ENCODE data around the gene SERPINC1.
"Not testable (repeated sequence)": the region's sequence is repeated elsewhere in the genome, so short reads cannot be mapped to it uniquely, and the experiment has no call there.

SERPINC1 gene

DNA sequence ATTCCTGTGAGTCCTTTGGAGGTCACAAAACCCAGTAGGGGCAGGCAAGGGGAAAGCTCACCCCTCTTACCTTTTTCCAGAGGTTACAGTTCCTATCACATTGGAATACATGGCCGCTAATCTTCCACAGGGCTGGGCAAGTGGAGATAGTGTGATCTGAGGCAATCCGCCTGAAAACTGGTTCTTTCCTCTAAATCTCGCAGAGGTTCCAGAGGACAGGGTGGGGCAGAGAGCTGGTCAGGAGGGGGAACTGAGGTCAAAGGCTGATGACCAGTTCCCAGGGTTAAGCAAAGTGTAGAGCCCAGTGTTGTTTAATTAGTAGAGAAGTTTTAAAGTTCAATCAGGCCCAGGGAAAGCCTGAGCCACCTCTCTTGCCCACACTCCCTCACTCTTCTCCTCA is at the start of gene SERPINC1:
Gene SERPINC1, minus strand, starts transcription at position 179 of the 400 bp plus-strand sequence. Its CDS starts 68 bp downstream, at position 111.
- no peak for DNase-seq (ENCODE audit: low spot score)

DNA sequence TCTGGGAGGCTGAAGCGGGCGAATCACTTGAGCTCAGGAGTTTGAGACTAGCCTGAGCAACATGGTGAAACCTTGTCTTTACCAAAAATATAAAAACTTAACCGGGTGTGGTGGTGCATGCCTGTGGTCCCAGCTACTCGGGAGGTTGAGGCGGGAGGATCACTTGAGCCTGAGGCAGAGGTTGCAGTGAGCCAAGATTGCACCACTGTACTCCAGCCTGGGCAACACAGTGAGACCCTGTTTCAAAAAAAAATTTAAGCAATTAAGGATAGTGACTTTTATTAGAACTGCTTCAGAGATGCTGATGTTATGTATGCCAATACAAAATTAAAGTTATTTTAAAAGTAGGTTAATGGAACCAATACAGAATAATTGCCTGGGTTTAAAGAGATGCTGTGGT is 48.8 kb upstream of the SERPINC1 start:
- DNase-seq (ENCODE audit: low spot score) = not testable (repeated sequence)

DNA sequence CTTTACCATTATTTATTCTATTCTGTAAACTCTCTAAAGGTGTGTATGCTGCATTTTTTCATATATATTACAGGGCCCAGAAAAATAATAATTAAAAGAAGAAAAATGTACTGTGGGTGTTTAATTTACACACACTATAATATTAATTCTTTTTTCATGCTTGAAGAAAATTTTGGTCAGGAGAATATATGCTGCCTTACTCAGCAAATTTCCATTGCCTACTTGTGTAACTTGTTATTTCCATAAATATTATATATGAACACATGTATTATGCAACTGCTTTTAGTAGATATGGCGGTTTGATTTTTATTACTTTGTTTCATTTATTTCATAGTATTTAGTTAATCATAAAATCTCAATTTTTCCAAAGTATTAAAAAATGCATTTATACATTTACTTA is 46.4 kb upstream of the SERPINC1 start:
- DNase-seq (ENCODE audit: low spot score) = no peak

GRCh38 chr1:173960625-173961024 is 43.5 kb upstream of the SERPINC1 start:
- no peak for DNase-seq (ENCODE audit: low spot score)

DNA sequence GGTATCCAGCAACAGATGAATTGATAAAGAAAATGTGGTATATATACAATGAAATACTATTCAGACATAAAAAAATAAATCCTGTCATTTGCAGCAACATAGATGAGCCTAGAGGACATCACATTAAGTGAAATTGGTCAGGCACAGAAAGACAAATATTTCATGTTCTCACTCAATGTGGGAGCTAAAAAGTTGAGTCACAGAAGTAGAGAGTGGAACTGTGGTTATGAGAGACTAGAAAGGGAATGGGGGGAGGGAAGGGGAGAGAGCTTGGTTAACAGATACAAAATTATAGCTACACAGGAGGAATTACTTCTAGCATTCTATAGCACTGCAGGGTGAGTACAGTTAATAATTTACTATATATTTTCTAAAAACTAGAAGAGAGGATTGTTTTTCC is 37.1 kb upstream of the SERPINC1 start:
- DNase-seq (ENCODE audit: low spot score) = no peak

DNA sequence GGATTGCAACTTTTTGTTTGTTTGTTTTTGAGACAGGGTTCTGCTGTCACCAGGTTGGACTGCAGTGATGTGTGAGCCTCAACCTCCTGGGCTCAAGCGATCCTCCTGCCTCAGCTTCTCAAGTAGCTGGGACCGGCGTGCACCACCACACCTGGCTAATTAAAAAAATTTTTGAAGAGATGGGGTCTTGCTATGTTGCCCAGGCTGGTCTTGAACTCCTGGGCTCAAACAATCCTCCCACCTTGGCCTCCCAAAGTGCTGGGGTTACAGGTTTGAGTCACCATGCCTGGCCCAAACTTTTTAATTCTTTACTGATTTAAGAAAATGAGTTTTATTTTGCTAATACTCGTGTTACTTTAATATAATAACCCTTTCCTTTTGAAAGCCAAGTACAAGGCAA is 31.5 kb upstream of the SERPINC1 start:
- DNase-seq (ENCODE audit: low spot score) = no peak

GRCh38 chr1:173946380-173946921 is 29.3 kb upstream of the SERPINC1 start:
- no peak for DNase-seq (ENCODE audit: low spot score)

GRCh38 chr1:173937062-173937461 is 19.9 kb upstream of the SERPINC1 start:
- DNase-seq (ENCODE audit: low spot score) = no peak

DNA sequence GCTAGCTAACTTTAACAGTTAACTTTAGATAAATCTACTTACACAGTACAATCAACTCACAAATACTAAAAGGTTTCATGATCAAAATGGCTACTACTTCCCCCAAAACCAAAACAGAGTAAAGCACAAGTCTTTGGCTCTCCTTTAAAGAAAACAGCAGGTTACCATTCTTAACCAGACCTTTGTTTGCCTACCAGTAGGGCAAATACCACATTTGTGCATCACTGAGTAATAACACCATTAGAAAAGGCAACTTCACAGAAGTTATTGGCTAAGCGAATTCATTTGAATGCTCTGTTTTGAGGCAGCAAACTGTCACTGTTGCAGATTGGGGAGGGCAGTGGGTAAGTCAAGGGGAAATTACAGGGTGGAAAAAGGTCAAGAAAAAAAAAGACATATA is 17.3 kb upstream of the SERPINC1 start:
- DNase-seq (ENCODE audit: low spot score) = no peak

DNA sequence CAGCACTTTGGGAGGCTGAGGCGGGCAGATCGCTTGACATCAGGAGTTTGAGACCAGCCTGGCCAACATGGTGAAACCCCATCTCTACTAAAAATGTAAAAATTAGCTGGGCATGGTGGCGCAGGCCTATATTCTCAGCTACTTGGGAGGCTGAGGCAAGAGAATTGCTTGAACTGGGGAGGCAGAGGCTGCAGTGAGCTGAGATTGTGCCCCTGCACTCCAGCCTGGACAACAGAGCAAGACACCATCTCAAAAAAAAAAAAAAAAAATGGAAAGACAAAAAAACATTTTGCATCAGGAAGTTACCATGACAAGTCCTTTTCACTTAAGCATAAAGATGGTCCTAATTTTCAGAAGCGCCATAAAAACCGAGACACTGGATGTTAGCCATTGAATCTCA is 13.4 kb upstream of the SERPINC1 start:
- DNase-seq (ENCODE audit: low spot score) = not testable (repeated sequence)

- DNase-seq (ENCODE audit: low spot score) = no peak
Observed at GRCh38 chr1:173925306-173926242, 8.4 kb upstream of the SERPINC1 start.

- no peak for DNase-seq (ENCODE audit: low spot score)
Observed at GRCh38 chr1:173920861-173921260, 3.7 kb upstream of the SERPINC1 start.

GRCh38 chr1:173917635-173918493 is 737 bp upstream of the SERPINC1 start:
- no peak for DNase-seq (ENCODE audit: low spot score)

DNA sequence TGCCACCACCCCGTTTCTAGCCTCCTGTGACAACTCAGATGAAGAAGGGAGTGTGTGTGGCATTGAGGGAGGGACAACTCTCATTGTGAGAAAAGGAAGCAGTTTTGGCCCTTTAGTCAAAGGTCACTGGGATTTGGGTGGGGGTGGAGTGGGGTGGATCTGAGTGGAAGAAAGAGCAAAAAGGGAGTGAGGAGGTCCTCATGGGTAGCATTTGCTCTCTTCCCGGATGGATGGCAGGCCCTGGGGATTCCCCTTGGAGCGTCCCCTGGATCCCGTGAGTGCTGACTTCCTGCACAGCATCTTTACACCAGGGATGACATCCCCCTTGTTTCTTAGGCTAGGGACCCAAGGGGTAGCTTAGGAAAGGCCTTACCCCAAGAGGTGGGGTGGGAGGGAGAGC is 460 bp downstream of the SERPINC1 start:
- DNase-seq (ENCODE audit: low spot score) = no peak

- no peak for DNase-seq (ENCODE audit: low spot score)
Observed at GRCh38 chr1:173915596-173915995, 1.5 kb downstream of the SERPINC1 start.

GRCh38 chr1:173914366-173914871 is 2.7 kb downstream of the SERPINC1 start:
- peak; percentile 47 for DNase-seq (ENCODE audit: low spot score)

DNA sequence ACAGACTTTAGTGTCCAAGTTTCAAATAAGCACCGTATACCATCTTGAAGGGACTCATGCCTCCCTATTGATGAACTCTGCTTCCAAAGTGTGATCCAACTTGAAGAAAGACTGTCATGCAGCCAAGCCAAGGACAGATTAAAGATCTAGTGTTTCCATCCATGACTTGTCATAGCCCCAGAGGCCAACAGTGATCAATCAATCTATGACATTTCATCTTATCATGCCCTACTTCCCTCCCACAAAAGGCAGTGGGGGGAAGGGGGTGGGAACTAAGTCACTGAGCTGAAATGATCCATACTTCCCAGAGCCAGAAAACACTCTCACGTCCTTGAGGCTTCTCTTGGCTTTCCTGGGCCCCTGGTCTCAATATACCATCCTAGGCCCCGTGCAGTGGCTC is 4.0 kb downstream of the SERPINC1 start:
- DNase-seq (ENCODE audit: low spot score) = no peak

DNA sequence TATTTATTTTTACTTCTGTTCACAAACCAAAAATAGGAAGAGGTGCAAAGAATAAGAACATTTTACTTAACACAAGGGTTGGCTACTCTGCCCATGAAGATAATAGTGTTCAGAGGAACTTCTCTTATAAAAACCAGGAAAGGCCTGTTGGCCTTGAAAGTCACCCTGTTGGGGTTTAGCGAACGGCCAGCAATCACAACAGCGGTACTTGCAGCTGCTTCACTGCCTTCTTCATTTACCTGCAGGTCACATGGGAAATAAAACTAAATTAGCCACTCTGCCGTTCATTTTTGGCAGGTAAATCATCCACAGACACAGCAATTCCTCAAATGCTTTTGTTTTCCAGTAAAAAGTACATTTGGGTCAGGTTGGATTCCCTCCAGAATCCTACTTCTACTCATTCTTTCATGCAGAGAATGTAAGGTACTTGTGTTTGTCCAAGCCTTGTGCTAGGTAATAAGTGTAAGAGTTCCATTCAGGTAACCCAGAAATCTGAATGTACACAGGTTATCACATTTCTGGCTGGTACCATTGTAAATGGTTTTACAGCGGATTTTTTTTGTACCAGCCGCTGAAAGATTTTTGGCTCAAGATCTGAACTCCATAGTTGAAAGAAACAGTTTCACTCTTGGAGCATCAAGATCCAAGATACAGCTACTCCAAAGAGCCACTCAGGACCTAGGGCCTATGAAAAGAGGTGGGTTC is 13.1 kb downstream of the SERPINC1 start:
- DNase-seq (ENCODE audit: low spot score) = no peak

DNA sequence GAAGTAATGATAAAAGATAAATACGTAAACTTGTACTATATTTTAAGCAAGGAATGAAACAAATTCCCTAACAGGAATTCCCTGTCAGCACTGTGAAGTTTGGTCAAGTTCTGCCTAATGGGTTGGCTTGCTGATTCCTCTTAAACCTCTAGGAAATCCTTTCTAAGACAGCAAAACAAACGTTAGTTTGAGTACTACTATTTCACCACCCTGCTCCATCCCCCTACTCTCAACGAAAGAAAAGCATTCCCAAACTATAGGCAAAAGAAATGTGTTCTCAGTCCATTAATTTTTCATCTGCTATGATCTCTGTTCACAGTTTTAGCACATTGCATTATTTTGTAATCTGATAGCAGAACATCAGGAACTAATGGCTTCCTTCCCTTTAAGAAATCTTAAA is 16.1 kb downstream of the SERPINC1 start:
- no peak for DNase-seq (ENCODE audit: low spot score)

DNA sequence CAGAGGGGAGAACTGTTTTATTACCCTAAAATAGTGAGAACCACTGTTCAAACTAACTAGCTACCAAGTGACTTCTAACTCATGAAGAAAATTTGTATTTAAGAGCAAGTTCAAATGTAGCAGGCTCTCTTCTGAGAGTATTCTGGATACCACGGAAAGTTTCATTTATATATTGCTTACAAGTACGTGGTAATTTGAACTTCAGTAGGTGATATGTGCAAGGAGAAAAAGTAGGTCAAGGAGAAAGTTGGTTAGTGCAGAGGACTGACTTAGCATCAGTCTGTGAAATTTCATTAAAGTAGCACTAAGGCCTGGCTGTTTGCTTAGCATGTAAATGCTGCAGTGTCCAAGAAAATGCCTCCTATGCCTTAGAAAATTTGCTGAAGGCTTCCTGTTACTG is 16.7 kb downstream of the SERPINC1 start:
- no peak for DNase-seq (ENCODE audit: low spot score)

GRCh38 chr1:173894189-173894588 is 22.9 kb downstream of the SERPINC1 start:
- no peak for DNase-seq (ENCODE audit: low spot score)

DNA sequence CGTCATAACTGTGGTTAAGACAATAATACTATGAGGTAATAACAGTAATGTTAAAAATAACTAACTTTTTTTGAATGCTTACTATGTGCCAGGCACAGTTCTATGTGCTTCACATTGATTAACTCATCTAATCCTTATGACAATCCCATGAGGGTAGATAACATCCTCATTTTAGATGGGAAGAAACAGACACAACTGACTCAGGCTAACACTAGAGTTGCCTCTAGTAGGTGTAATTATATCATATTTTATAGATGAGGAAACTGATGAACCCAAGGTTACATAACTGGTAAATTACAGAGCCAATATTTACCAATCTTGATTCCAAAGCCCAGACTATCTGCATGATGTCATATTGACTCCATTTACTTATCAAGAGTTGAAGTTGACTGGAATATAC is 23.5 kb downstream of the SERPINC1 start:
- no peak for DNase-seq (ENCODE audit: low spot score)
